Sigmoid colon (tissue), 3 donors: ENCODE measurements around the gene RAET1L.

Experiments used
- POLR2A ChIP-seq, 2 donors: fragments of 450-650 bp; IDR thresholded peaks; one replicate each; pipeline ENCODE4 v1.6.1; 2016; ENCODE audit warnings: antibody characterized with exemption in 2 of 2, mild to moderate bottlenecking in 2 of 2, moderate library complexity in 2 of 2
- TF ChIP-seq, protein P1 (sequence below), 4 experiments: fragments of 450-650 bp in 3 of 4; fragments of 200-600 bp in 1 of 4; IDR thresholded peaks; one replicate each; pipeline ENCODE4 v1.5.1; 2016 to 2019; ENCODE audit warnings: antibody characterized with exemption in 4 of 4, mild to moderate bottlenecking in 3 of 4, moderate library complexity in 2 of 4

GRCh38 chr6:149979293-149979692, 46.0 kb downstream of the RAET1L start:
- TF ChIP-seq, protein P1, sequence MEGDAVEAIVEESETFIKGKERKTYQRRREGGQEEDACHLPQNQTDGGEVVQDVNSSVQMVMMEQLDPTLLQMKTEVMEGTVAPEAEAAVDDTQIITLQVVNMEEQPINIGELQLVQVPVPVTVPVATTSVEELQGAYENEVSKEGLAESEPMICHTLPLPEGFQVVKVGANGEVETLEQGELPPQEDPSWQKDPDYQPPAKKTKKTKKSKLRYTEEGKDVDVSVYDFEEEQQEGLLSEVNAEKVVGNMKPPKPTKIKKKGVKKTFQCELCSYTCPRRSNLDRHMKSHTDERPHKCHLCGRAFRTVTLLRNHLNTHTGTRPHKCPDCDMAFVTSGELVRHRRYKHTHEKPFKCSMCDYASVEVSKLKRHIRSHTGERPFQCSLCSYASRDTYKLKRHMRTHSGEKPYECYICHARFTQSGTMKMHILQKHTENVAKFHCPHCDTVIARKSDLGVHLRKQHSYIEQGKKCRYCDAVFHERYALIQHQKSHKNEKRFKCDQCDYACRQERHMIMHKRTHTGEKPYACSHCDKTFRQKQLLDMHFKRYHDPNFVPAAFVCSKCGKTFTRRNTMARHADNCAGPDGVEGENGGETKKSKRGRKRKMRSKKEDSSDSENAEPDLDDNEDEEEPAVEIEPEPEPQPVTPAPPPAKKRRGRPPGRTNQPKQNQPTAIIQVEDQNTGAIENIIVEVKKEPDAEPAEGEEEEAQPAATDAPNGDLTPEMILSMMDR (IDR thresholded peaks at IDR 0.05) = no peak
- TF ChIP-seq POLR2A (IDR thresholded peaks at IDR 0.05) = no peak
